ENCODE data around the gene TMEM95. TPM values are rescaled to one million over a fixed set of nuclear protein-coding genes. Genes with fewer than 3 reads are reported as not detected.

The TMEM95 gene
- total RNA-seq, 1 donor from 2014 or later = not detected

DNA sequence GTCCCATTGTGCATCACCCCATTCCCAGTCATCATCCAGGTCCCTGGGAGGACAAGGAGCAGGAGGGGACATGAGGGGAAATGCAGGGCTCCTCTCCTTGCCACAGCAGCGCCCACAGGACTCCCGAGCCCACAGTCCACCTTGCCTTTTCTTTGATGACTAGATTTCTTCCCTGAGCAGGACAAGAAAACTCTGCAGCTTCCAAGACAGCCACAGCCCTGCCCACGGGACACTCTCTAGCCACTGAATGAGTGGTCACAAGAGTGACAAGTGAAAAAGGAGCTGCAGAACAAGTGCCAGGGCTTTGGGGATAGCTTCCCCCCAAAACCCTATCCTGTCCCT, 30.5 kb upstream of the TMEM95 start:
- DNase-seq = no peak
- Mint-ChIP-seq H3K9me3 (ENCODE audit: unreplicated experiment) (peaks cover 4% of the 10 kb centered on the region), H3K36me3 (ENCODE audit: unreplicated experiment) (no peaks in the 10 kb centered on the region), H3K27ac (ENCODE audit: unreplicated experiment) (no peak overlapping the region), H3K4me1 (ENCODE audit: low read depth, unreplicated experiment) (peaks cover 8% of the 10 kb centered on the region), H3K27me3 (ENCODE audit: unreplicated experiment) (peaks cover 4% of the 10 kb centered on the region), H3K4me3 (ENCODE audit: unreplicated experiment) (no peak overlapping the region)
- TF ChIP-seq, protein P1, sequence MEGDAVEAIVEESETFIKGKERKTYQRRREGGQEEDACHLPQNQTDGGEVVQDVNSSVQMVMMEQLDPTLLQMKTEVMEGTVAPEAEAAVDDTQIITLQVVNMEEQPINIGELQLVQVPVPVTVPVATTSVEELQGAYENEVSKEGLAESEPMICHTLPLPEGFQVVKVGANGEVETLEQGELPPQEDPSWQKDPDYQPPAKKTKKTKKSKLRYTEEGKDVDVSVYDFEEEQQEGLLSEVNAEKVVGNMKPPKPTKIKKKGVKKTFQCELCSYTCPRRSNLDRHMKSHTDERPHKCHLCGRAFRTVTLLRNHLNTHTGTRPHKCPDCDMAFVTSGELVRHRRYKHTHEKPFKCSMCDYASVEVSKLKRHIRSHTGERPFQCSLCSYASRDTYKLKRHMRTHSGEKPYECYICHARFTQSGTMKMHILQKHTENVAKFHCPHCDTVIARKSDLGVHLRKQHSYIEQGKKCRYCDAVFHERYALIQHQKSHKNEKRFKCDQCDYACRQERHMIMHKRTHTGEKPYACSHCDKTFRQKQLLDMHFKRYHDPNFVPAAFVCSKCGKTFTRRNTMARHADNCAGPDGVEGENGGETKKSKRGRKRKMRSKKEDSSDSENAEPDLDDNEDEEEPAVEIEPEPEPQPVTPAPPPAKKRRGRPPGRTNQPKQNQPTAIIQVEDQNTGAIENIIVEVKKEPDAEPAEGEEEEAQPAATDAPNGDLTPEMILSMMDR (IDR thresholded peaks at IDR 0.05; ENCODE audit: partially characterized antibody, unreplicated experiment) = no peak

DNA sequence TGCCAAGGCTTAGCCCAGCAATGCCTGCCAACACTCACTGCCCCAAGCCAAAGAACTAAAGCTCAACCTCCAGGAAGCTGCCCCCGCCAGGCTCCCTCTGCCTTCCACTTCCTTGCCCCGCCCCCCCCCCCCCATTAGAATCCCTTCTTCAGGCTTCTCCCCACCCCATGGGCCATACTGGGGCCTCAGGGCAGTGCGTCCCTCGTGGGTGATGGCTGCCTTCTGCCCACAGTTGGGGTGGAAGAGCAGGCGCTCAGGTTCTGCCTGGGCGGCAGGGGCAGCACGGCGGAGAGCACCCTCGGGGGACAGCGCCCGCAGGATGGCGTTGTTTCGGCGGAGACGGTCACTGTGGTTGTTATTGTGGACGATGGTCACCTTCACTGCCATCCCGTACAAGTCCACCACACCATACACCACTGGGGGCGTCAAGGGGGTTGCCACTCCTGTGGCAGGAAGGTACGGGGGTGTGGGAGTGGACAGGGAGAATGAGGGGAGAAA, 29.9 kb upstream of the TMEM95 start:
- no peak for DNase-seq
- Mint-ChIP-seq H3K9me3 (ENCODE audit: unreplicated experiment) (peaks cover 5% of the 10 kb centered on the region), H3K27ac (ENCODE audit: unreplicated experiment) (no peak overlapping the region), H3K27me3 (ENCODE audit: unreplicated experiment) (peaks cover 4% of the 10 kb centered on the region), H3K4me3 (ENCODE audit: unreplicated experiment) (no peak overlapping the region), H3K36me3 (ENCODE audit: unreplicated experiment) (no peaks in the 10 kb centered on the region), H3K4me1 (ENCODE audit: low read depth, unreplicated experiment) (peaks cover 8% of the 10 kb centered on the region)
- TF ChIP-seq, protein P1 (IDR thresholded peaks at IDR 0.05; ENCODE audit: partially characterized antibody, unreplicated experiment) = no peak

DNA sequence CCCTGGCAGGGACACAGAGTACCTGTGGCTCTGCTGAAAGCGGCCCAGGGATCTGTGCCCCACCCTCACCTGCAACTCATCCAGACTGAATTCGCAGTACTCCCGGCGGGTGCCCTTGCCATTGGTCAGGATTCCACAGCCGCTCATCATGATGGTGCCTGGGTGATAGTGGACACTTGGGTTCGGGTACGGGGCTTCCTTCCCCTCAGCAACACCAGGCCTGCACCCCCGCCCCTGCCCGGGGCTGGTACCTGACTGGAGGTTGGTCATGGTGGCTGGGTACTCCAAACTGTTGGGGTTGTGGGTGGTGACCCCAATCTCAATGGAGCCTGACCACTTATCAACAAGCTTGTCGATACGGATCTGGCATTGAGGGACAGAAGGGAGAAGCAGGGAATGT, 28.8 kb upstream of the TMEM95 start:
- no peak for DNase-seq
- Mint-ChIP-seq H3K4me1 (ENCODE audit: low read depth, unreplicated experiment) (peaks cover 8% of the 10 kb centered on the region), H3K36me3 (ENCODE audit: unreplicated experiment) (no peaks in the 10 kb centered on the region), H3K4me3 (ENCODE audit: unreplicated experiment) (no peak overlapping the region), H3K9me3 (ENCODE audit: unreplicated experiment) (peaks cover 5% of the 10 kb centered on the region), H3K27me3 (ENCODE audit: unreplicated experiment) (peaks cover 2% of the 10 kb centered on the region), H3K27ac (ENCODE audit: unreplicated experiment) (no peak overlapping the region)
- TF ChIP-seq, protein P1 (IDR thresholded peaks at IDR 0.05; ENCODE audit: partially characterized antibody, unreplicated experiment) = no peak

DNA sequence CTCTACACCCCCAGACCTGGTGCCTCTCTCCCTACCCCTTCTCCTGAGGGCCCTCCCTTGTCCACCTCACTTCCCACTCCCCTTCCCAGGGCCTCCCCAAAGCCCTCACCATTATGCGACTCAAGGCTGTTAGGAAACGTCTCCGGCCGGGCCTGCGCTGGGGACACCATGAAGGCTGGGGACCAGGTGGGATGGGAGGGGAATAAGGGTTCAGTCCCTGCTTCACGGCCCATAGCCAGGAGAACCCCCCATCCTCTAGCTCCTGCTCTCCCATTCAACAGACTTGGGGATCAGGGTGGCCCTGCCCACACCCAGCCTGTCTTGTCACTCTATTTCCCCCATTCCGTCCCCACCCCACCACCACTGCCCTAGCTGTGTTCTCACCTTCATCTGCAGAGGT, 27.9 kb upstream of the TMEM95 start:
- H3K9me3 Mint-ChIP-seq (ENCODE audit: unreplicated experiment) = peaks cover 5% of the 10 kb centered on the region
- DNase-seq = no peak
- H3K4me1 Mint-ChIP-seq (ENCODE audit: low read depth, unreplicated experiment) = peaks cover 8% of the 10 kb centered on the region
- no peaks in the 10 kb centered on the region for H3K36me3 Mint-ChIP-seq (ENCODE audit: unreplicated experiment)
- H3K4me3 Mint-ChIP-seq (ENCODE audit: unreplicated experiment) = no peak overlapping the region
- peaks cover 2% of the 10 kb centered on the region for H3K27me3 Mint-ChIP-seq (ENCODE audit: unreplicated experiment)
- H3K27ac Mint-ChIP-seq (ENCODE audit: unreplicated experiment) = no peak overlapping the region
- TF ChIP-seq, protein P1 (IDR thresholded peaks at IDR 0.05; ENCODE audit: partially characterized antibody, unreplicated experiment) = no peak

DNA sequence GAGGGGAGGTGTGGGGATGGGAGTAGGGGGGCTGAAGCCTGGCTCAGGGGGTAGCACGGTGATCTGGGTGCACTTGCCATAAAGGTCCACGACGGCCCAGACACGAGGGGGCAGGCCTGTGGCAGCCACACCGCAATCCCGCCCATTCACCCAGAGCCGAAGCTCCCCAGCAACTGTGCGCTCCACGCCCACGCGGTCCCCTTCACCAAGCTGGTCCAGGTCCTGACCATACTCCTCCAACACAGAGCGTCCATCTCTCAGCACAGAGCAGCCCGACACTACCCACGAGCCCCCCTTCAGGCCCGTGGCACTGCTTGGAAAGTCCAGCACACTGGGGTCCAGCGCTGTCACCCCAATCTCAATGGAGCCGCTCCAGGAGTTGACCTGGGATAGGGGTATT, 27.5 kb upstream of the TMEM95 start:
- TF ChIP-seq, protein P1 (IDR thresholded peaks at IDR 0.05; ENCODE audit: partially characterized antibody, unreplicated experiment) = no peak
- DNase-seq = no peak
- Mint-ChIP-seq H3K4me1 (ENCODE audit: low read depth, unreplicated experiment) (peaks cover 8% of the 10 kb centered on the region), H3K4me3 (ENCODE audit: unreplicated experiment) (peak overlapping the region; percentile 34), H3K36me3 (ENCODE audit: unreplicated experiment) (no peaks in the 10 kb centered on the region), H3K27ac (ENCODE audit: unreplicated experiment) (no peak overlapping the region), H3K27me3 (ENCODE audit: unreplicated experiment) (peaks cover 2% of the 10 kb centered on the region), H3K9me3 (ENCODE audit: unreplicated experiment) (peaks cover 5% of the 10 kb centered on the region)
